Measurements from ENCODE around the gene CXCL1. TPM values are rescaled to one million over a fixed set of nuclear protein-coding genes. Genes with fewer than 3 reads are reported as not detected.

CXCL1 gene
- total and polyA plus RNA-seq, 2 donors (not counting 3 experiments of a cell fraction or from before 2014, with no cell fraction given), result 20.0 to 26.7 TPM

DNA sequence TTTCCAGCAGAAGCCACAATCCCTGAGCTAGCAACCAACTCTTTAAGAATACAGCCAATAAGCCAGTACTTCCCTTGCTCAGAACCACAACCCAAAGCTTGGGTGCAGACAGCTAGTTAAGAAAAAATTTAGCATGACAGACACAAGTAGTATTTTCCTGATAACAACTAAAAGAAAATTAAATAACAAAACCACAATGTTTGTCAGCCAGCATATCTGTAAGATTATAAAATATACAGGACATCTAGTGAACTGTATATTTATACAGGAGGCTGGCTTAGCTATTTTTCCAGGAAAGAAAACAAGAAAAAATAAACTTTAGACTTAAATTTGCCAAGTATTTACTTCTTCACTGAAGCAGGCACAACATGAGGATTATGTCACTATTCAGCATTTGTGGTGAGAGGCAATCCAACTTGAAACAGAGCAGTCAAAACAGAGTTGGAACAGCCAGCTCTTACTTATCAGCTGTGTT is 9.5 kb upstream of the CXCL1 start:
- DNase-seq (ENCODE audit: low read depth, low spot score) (no peak), FAIRE-seq (no peak)
- Histone ChIP-seq H3K4me1 (ENCODE audit: control insufficient read depth, extremely low read depth, insufficient read depth, low read length) (peaks cover 8% of the 10 kb centered on the region), H3K4me2 (ENCODE audit: insufficient read depth, low read length) (no peak overlapping the region), H3K79me2 (ENCODE audit: control insufficient read depth, insufficient read depth, low read length) (no peaks in the 10 kb centered on the region), H3K9ac (replicated peaks; ENCODE audit: extremely low read depth, insufficient read depth, low read length) (no peak overlapping the region), H2AFZ (ENCODE audit: low read depth, low read length) (no peak overlapping the region), H3K36me3 (ENCODE audit: control insufficient read depth in 2 of 2, extremely low read depth in 1 of 2, insufficient read depth in 2 of 2, low read length in 2 of 2) (no peaks in the 10 kb centered on the region), H3K9me1 (replicated peaks; ENCODE audit: control insufficient read depth, extremely low read depth, insufficient read depth, low read length) (no peaks in the 10 kb centered on the region), H4K20me1 (replicated peaks; ENCODE audit: control insufficient read depth, extremely low read depth, insufficient read depth, low read length) (no peaks in the 10 kb centered on the region), H3K9me3 (replicated peaks; ENCODE audit: control insufficient read depth, insufficient read depth, low read length) (no peaks in the 10 kb centered on the region), H3K27me3 (ENCODE audit: control insufficient read depth in 2 of 2, insufficient read depth in 2 of 2, low read length in 2 of 2) (no peaks in the 10 kb centered on the region), H3K4me3 (replicated peaks in 1 of 3; ENCODE audit: insufficient read depth in 1 of 3, low read depth in 1 of 3, low read length in 3 of 3) (no peak overlapping the region), H3K27ac (ENCODE audit: insufficient read depth, low read depth, low read length) (no peak overlapping the region)
- TF ChIP-seq, protein P1, sequence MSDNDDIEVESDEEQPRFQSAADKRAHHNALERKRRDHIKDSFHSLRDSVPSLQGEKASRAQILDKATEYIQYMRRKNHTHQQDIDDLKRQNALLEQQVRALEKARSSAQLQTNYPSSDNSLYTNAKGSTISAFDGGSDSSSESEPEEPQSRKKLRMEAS (IDR thresholded peaks at IDR 0.05; ENCODE audit: insufficient read depth, insufficient read length), result no peak
- TF ChIP-seq GATA2 (IDR thresholded peaks at IDR 0.05; ENCODE audit: insufficient read depth, insufficient read length, low read depth, low read length) (no peak), EZH2 (IDR thresholded peaks at IDR 0.05; ENCODE audit: borderline replicate concordance, low read depth, low read length, severe bottlenecking) (no peak), CTCF (IDR thresholded peaks at IDR 0.05; ENCODE audit: extremely low read depth in 1 of 2, insufficient read depth in 1 of 2, low read depth in 1 of 2, low read length in 2 of 2) (no peak), JUN (IDR thresholded peaks at IDR 0.05; ENCODE audit: borderline replicate concordance, insufficient read depth, insufficient read length, low read depth) (no peak), POLR2AphosphoS5 (IDR thresholded peaks at IDR 0.05; ENCODE audit: insufficient read depth, low read depth, low read length) (no peak), POLR2A (IDR thresholded peaks at IDR 0.05; ENCODE audit: low read depth, low read length) (no peak), MYC (IDR thresholded peaks at IDR 0.05; ENCODE audit: low read depth, low read length) (no peak), FOS (IDR thresholded peaks at IDR 0.05; ENCODE audit: borderline replicate concordance, insufficient read depth, low read length) (no peak)
- intact Hi-C loops (cut with micrococcal nuclease) (loop anchor here (10.0 kb wide), 1 partner anchor 235 kb away; the partner anchor contains the start of gene CXCL2), dilution Hi-C loops (cut with MboI; ENCODE audit: extremely low pct_ligation_motif_present, low sequenced_read_pairs) (no loop called here)
- ChIA-PET POLR2A (no interaction called here), CTCF (interaction anchor here (1.0 kb wide), 1 partner anchor 129 kb away, joined by 4 read pairs; no protein-coding TSS in a partner anchor)
- BruUV-seq (replicated peaks), result no TSS peak
